Frontal cortex (tissue), 4 donors: Measurements from ENCODE around the gene STAC2. TPM values are rescaled to one million over a fixed set of nuclear protein-coding genes. Genes with fewer than 3 reads are reported as not detected.
"Not testable (repeated sequence)": the region's sequence is repeated elsewhere in the genome, so short reads cannot be mapped to it uniquely, and the experiment has no call there.

Experiments
- DNase-seq, 2 donors: peaks; one replicate each; pipeline ENCODE4 v3.0.0; 2012; ENCODE audit warnings: low spot score in 2 of 2
- FAIRE-seq: peaks from 2 replicates; lab custom pipeline; 2012; peaks lifted over from hg19 to GRCh38; lab: Jason Lieb, UNC
- total RNA-seq: library from RNA; depleted of rRNA; stranded (reverse); fragments of >200 nt; gene quantifications from one replicate; pipeline ENCODE4 v1.2.3, GENCODE V29; 2014
- donor health status: control.
- donor health status: control.
- donor health status: control.

STAC2 gene
- total RNA-seq, 1 donor from 2014 or later = under 0.01 TPM

DNA sequence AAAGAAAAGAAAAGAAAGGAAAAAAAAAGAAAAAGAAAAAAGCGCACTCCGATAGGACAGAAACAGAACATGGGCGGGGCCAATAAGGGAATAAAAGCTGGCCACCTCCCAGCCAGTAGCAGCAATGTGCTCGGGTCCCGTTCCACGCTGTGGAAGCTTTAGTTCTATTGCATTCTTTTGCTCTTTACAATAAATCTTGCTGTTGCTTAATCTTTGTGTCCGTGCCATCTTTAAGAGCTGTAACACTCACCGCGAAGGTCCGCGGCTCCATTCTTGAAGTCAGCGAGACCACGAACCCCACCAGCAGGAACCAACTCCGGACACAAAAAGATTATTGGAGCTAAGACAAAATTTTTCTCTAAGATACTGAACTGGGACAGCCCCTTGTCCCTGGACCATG is 56.6 kb downstream of the STAC2 start:
- FAIRE-seq (no peak), DNase-seq (no peak)

- not testable (repeated sequence) for FAIRE-seq
These were observed 57.2 kb downstream of the STAC2 start for GRCh38 chr17:39168503-39168902.

DNA sequence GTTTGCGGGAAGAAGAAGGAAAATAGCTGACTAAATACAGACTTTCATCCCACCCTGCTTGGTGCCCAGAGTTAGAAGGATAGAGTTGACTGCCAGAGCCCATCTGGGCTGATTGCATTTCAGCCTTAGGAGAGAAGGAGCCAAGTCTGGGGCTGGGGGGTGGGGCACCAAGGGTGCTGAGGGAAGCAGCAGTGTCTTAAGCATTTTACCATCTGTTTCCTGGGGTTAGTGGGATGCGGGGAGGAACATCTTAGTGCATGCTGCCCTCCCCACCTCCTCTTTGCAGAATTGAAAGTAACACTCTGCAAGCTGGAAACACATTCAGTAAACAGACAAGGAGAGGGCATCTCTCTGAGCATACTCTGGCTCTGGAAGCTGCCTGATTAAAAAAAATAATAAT is 58.3 kb downstream of the STAC2 start:
- FAIRE-seq = no peak
- no peak for DNase-seq

More at GRCh38 chr17:39168503-39168902, 57.2 kb downstream of the STAC2 start:
- DNase-seq = not testable (repeated sequence)

DNA sequence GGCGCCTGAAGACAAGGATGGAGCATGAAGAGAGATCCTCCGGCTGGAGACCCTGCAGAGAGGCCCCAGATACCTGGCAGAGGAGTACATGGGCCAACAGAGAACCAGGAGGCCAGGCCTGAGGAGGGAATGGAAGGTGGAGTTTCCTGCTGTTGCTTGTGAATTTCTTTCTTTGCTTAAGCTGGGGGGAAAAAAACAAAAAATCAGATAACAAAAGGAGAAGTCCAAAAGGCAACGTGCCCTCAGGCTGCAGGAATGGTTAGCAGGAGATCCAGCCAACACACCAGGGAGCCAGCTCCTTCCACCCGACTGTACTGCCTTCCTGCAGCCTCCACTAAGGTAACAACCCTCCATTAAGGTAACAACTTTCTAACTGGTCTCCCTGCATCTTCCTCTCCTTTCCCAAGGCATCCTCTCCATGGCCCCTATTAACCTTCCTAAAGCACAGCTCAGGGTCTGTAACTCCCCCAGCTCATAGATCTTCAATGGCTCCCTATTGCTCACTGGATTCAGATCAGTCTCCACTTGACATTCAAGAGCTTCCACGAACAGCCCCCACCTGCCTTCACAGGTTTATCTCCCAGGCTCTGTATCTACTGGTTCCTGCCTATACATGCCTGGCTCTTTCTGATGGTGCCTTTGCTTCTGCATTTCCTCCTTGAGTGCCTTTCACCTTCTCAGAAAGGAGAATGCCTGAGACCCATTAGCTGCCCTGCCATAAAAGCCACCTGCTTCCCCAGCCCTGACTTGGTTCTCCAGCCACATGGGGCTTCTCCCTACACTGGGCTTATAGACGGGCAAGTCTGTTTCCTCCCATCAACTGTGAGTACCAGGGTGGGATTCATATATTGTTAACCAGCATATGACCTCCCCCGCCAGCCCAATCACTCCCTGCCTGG is 59.1 kb downstream of the STAC2 start:
- FAIRE-seq (no peak), DNase-seq (no peak)

GRCh38 chr17:39165841-39166349 is 59.9 kb downstream of the STAC2 start, which contains the start of gene ARL5C:
Gene ARL5C (minus strand): TSS chr17:39166161. CDS start chr17:39165760, 401 bp downstream.
- DNase-seq (no peak), FAIRE-seq (no peak)

DNA sequence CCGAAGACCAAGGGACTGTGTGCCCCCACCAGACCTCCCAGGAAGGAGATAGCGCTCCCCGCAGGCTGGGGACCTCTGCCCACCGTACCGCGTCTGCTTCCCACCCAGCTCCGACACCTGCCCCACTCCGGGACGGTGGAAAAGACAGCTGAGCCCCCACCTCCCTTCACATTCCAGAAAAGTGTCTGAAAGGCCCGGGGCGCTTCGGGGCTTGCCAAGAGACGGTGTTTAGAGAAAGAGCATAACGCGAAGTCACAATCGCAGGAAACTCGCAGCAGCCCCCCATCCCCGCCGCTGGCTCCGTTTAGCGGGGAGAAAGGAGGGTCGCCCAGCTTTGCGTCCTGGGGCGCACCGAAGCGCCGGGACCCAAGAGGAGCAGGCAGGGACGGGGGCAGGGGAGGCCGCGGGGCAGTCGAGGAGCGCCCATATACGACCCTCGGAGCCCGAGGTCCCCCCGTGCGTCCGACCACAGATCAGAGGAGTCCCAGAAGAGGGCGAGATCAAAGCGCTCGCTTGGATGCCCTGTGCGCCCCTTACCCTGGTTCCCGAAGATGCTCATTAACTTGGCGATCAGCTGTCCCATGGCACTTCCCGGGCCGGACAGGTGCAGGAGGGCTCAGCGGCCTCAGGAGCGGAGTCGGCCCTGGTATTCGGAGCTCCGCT is 60.4 kb downstream of the STAC2 start:
- FAIRE-seq (no peak), DNase-seq (no peak)

DNA sequence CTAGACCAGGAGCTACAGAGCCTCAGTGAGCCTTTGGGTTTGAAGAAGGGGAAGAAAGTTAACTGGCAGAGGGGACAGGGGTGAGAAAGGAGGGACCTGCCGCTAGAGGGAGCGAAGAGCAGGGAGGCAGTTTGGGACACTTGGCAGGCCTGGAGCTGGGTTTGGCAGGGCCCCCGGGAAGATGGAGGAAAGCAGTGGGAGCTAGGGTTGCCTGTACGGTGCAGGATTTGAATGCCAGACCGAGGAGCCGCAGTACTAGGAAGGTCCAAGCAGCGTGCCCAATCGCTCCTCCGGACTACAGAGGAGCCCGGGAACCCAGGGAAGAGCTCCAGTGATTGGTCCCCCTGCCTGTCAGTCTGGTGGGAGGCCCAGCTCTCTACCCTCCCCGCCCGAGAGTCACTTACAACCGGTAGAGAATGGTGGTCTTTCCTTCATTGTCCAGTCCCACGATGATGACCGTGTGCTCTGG is 61.0 kb downstream of the STAC2 start:
- DNase-seq (peak; percentile 64 to 84), FAIRE-seq (no peak)

DNA sequence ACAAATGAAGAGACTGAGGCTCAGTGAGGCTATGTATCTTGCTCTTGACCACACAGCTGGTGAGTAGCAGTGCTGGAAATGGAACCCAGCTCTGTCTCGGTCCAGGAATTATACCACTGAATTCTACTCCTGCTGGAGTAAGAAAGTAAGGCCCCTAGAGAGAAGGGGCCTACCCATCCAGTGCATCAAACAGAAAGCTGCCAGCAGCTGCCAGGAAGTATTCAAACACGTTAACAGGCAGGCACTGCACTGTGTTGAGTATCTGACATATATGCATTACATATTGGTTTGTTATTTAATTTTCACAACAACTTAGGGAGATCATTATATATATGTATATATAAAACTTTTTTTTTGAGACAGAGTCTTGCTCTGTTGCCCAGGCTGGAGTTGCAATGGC is 63.8 kb downstream of the STAC2 start:
- no peak for FAIRE-seq
- DNase-seq = no peak

Other genes with a start within 250 kb of the STAC2 start
- 9.8 TPM for gene PLXDC1, start 74.3 kb downstream of the STAC2 start, total RNA-seq
- not detected for gene ARL5C, start 59.8 kb downstream of the STAC2 start, total RNA-seq
- gene CACNB1, start 28.3 kb downstream of the STAC2 start, total RNA-seq = 14.3 TPM
- gene RPL19, start 25.7 kb downstream of the STAC2 start, total RNA-seq = 1,210 TPM
- gene FBXL20, start 175.7 kb upstream of the STAC2 start, total RNA-seq = 18.3 TPM
- 22.4 TPM for gene MED1, start 225.3 kb upstream of the STAC2 start, total RNA-seq
- 16.7 TPM for gene CDK12, start 235.5 kb upstream of the STAC2 start, total RNA-seq